Peyer's patch (tissue), 4 donors: ENCODE data around the gene GIGYF1. TPM values are rescaled to one million over a fixed set of nuclear protein-coding genes. Genes with fewer than 3 reads are reported as not detected.

Source experiments
- DNase-seq, 3 donors: peaks; one replicate each; pipeline ENCODE4 v3.0.0-alpha.2; 2017 to 2019
- H3K27ac ChIP-seq, 4 donors: fragments of 200-600 bp; sonication (generic); one replicate each; pipeline ENCODE4 v1.5.1; 2016 to 2019
- H3K27me3 ChIP-seq, 2 donors: fragments of 200-600 bp; sonication (generic); one replicate each; pipeline ENCODE4 v1.5.1; 2019
- H3K36me3 ChIP-seq, 3 donors: fragments of 200-600 bp; sonication (generic); one replicate each; pipeline ENCODE4 v1.5.1; 2016 to 2019
- H3K4me1 ChIP-seq, 4 donors: fragments of 200-600 bp; sonication (generic); one replicate each; pipeline ENCODE4 v1.5.1; 2016 to 2019
- H3K4me3 ChIP-seq, 4 donors: fragments of 200-600 bp; sonication (generic); 1 replicate in 3 of 4; 2 replicates in 1 of 4; pipeline ENCODE4 v1.5.1; 2016 to 2019; ENCODE audit warnings: mild to moderate bottlenecking in 1 of 4
- H3K9me3 ChIP-seq, 4 donors: fragments of 200-600 bp; sonication (generic); one replicate each; pipeline ENCODE4 v1.5.1; 2016 to 2019; ENCODE audit warnings: mild to moderate bottlenecking in 1 of 4
- CTCF ChIP-seq, 6 experiments: fragments of 450-650 bp in 4 of 6; fragments of 200-600 bp in 2 of 6; sonication (generic) in 1 of 6; IDR thresholded peaks; one replicate each; pipeline ENCODE4 v1.5.1; 2017 to 2019; ENCODE audit warnings: antibody characterized with exemption in 6 of 6, mild to moderate bottlenecking in 3 of 6, moderate library complexity in 1 of 6
- POLR2A ChIP-seq, 2 donors: fragments of 450-650 bp; IDR thresholded peaks; one replicate each; pipeline ENCODE4 v1.5.1; 2017; ENCODE audit warnings: antibody characterized with exemption in 2 of 2, mild to moderate bottlenecking in 2 of 2, moderate library complexity in 2 of 2
- total RNA-seq, 4 donors: library from RNA; depleted of rRNA; stranded (reverse); fragments of >200 nt; gene quantifications; one replicate each; pipeline ENCODE4 v1.1.0, GENCODE V29; 2016

Gene GIGYF1
- total RNA-seq, 4 donors from 2014 or later: 41.3 to 126 (median 72.9) TPM

GRCh38 chr7:100682228-100682741 is 11.8 kb downstream of the GIGYF1 start:
- H3K27ac ChIP-seq: no peak overlapping the region
- peak in 1 of 3 donors; percentile 49 for DNase-seq
- H3K4me3 ChIP-seq: no peak overlapping the region
- peaks cover 0 to 100% (median 0%) of the 10 kb centered on the region in 3 donors for H3K36me3 ChIP-seq
- H3K27me3 ChIP-seq: no peaks in the 10 kb centered on the region
- peaks cover 0 to 21% (median 0%) of the 10 kb centered on the region in 4 donors for H3K4me1 ChIP-seq
- TF ChIP-seq POLR2A (IDR thresholded peaks at IDR 0.05) (no peak), CTCF (IDR thresholded peaks at IDR 0.05) (no peak)
- no peaks in the 10 kb centered on the region for H3K9me3 ChIP-seq

- Histone ChIP-seq H3K36me3 (peaks cover 0 to 100% (median 0%) of the 10 kb centered on the region in 3 donors), H3K27me3 (no peaks in the 10 kb centered on the region), H3K4me1 (peaks cover 0 to 26% (median 0%) of the 10 kb centered on the region in 4 donors), H3K9me3 (no peaks in the 10 kb centered on the region), H3K4me3 (no peak overlapping the region), H3K27ac (no peak overlapping the region)
- peak in 1 of 3 donors; percentile 47 for DNase-seq
- TF ChIP-seq CTCF (IDR thresholded peaks at IDR 0.05): no peak
- TF ChIP-seq POLR2A (IDR thresholded peaks at IDR 0.05): no peak
These were observed 12.4 kb downstream of the GIGYF1 start for GRCh38 chr7:100681491-100682227.

GRCh38 chr7:100680576-100681271 is 13.3 kb downstream of the GIGYF1 start:
- Histone ChIP-seq H3K27me3 (no peaks in the 10 kb centered on the region), H3K9me3 (no peaks in the 10 kb centered on the region), H3K36me3 (peaks cover 0 to 94% (median 0%) of the 10 kb centered on the region in 3 donors), H3K27ac (peak overlapping the region; percentile 22 to 43 (median 31)), H3K4me3 (no peak overlapping the region), H3K4me1 (peaks cover 0 to 35% (median 0%) of the 10 kb centered on the region in 4 donors)
- peak in 1 of 3 donors; percentile 49 for DNase-seq
- TF ChIP-seq CTCF (IDR thresholded peaks at IDR 0.05): no peak
- TF ChIP-seq POLR2A (IDR thresholded peaks at IDR 0.05): no peak

GRCh38 chr7:100679927-100680575 is 14.0 kb downstream of the GIGYF1 start:
- Histone ChIP-seq H3K36me3 (peaks cover 0 to 87% (median 0%) of the 10 kb centered on the region in 3 donors), H3K4me1 (peaks cover 0 to 36% (median 2%) of the 10 kb centered on the region in 4 donors), H3K27me3 (no peaks in the 10 kb centered on the region), H3K27ac (peak overlapping the region; percentile 22 to 43 (median 34)), H3K9me3 (no peaks in the 10 kb centered on the region), H3K4me3 (no peak overlapping the region)
- TF ChIP-seq POLR2A (IDR thresholded peaks at IDR 0.05): no peak
- no peak for TF ChIP-seq CTCF (IDR thresholded peaks at IDR 0.05)
- no peak for DNase-seq

- H3K9me3 ChIP-seq: no peaks in the 10 kb centered on the region
- peaks cover 0 to 36% (median 2%) of the 10 kb centered on the region in 4 donors for H3K4me1 ChIP-seq
- H3K27ac ChIP-seq: peak overlapping the region in 3 of 4 donors; percentile 22 to 37 (median 30)
- TF ChIP-seq CTCF (IDR thresholded peaks at IDR 0.05): no peak
- TF ChIP-seq POLR2A (IDR thresholded peaks at IDR 0.05): no peak
- H3K4me3 ChIP-seq: no peak overlapping the region
- DNase-seq: peak in 1 of 3 donors; percentile 49
- no peaks in the 10 kb centered on the region for H3K27me3 ChIP-seq
- H3K36me3 ChIP-seq: peaks cover 0 to 80% (median 0%) of the 10 kb centered on the region in 3 donors
These were observed 14.7 kb downstream of the GIGYF1 start for GRCh38 chr7:100679129-100679926.
